ENCODE results near the gene PHF2.

PHF2 gene

GRCh38 chr9:93600504-93600903 lies 24.1 kb downstream of the PHF2 start:
- DNase-seq (ENCODE audit: low read depth): no peak
- no peak overlapping the region for H3K4me3 ChIP-seq (ENCODE audit: low read length)
- no peak for TF ChIP-seq CTCF (IDR thresholded peaks at IDR 0.05; ENCODE audit: insufficient read depth, low read depth, low read length, missing control alignments)

GRCh38 chr9:93601063-93601462 lies 24.7 kb downstream of the PHF2 start:
- no peak for DNase-seq (ENCODE audit: low read depth)
- TF ChIP-seq CTCF (IDR thresholded peaks at IDR 0.05; ENCODE audit: insufficient read depth, low read depth, low read length, missing control alignments): no peak
- no peak overlapping the region for H3K4me3 ChIP-seq (ENCODE audit: low read length)

- DNase-seq (ENCODE audit: low read depth): no peak
- no peak overlapping the region for H3K4me3 ChIP-seq (ENCODE audit: low read length)
- TF ChIP-seq CTCF (IDR thresholded peaks at IDR 0.05; ENCODE audit: insufficient read depth, low read depth, low read length, missing control alignments): no peak
These were observed 25.3 kb downstream of the PHF2 start for GRCh38 chr9:93601666-93602065.

GRCh38 chr9:93603011-93603410 lies 26.6 kb downstream of the PHF2 start:
- DNase-seq (ENCODE audit: low read depth): no peak
- no peak for TF ChIP-seq CTCF (IDR thresholded peaks at IDR 0.05; ENCODE audit: insufficient read depth, low read depth, low read length, missing control alignments)
- no peak overlapping the region for H3K4me3 ChIP-seq (ENCODE audit: low read length)

- no peak for DNase-seq (ENCODE audit: low read depth)
- no peak overlapping the region for H3K4me3 ChIP-seq (ENCODE audit: low read length)
- TF ChIP-seq CTCF (IDR thresholded peaks at IDR 0.05; ENCODE audit: insufficient read depth, low read depth, low read length, missing control alignments): no peak
These were observed 27.5 kb downstream of the PHF2 start for GRCh38 chr9:93603906-93604326.

- DNase-seq (ENCODE audit: low read depth): no peak
- TF ChIP-seq CTCF (IDR thresholded peaks at IDR 0.05; ENCODE audit: insufficient read depth, low read depth, low read length, missing control alignments): no peak
- H3K4me3 ChIP-seq (ENCODE audit: low read length): no peak overlapping the region
These were observed 29.8 kb downstream of the PHF2 start for GRCh38 chr9:93606187-93606586.

- TF ChIP-seq CTCF (IDR thresholded peaks at IDR 0.05; ENCODE audit: insufficient read depth, low read depth, low read length, missing control alignments): no peak
These were observed 33.8 kb downstream of the PHF2 start for GRCh38 chr9:93610206-93610605.

More at GRCh38 chr9:93610206-93610605, 33.8 kb downstream of the PHF2 start:
- DNase-seq (ENCODE audit: low read depth): no peak
- H3K4me3 ChIP-seq (ENCODE audit: low read length): no peak overlapping the region
